Lower lobe of right lung (tissue), 2 donors: ENCODE data around the gene SEZ6L. TPM values are rescaled to one million over a fixed set of nuclear protein-coding genes. Genes with fewer than 3 reads are reported as not detected.

Experiments used
- ATAC-seq, 2 donors: fragments of 200-7000 bp; cut with Tn5 transposase; one replicate each; pipeline ENCODE4 v1.9.1; 2020 to 2022; ENCODE audit warnings: mild to moderate bottlenecking in 2 of 2, moderate library complexity in 2 of 2
- DNase-seq: peaks from one replicate; pipeline ENCODE4 v3.0.0-alpha.2; 2020
- H3K27ac ChIP-seq: fragments of 200-600 bp; one replicate; pipeline ENCODE4 v1.8.0; 2022
- H3K27me3 ChIP-seq: fragments of 200-600 bp; one replicate; pipeline ENCODE4 v1.8.0; 2022; ENCODE audit warnings: low read depth
- H3K36me3 ChIP-seq: fragments of 200-600 bp; one replicate; pipeline ENCODE4 v1.8.0; 2022; ENCODE audit warnings: mild to moderate bottlenecking
- H3K4me1 ChIP-seq: fragments of 200-600 bp; one replicate; pipeline ENCODE4 v1.8.0; 2022
- H3K4me3 ChIP-seq: fragments of 200-600 bp; one replicate; pipeline ENCODE4 v1.8.0; 2022; ENCODE audit warnings: mild to moderate bottlenecking
- H3K9me3 ChIP-seq: fragments of 200-600 bp; one replicate; pipeline ENCODE4 v1.8.0; 2022
- intact Hi-C: fragments of 100-400 bp; cut with DNase I; formaldehyde crosslinking; loops from one replicate; pipeline ENCODE4 v1.11.0; 2022
- total RNA-seq: library from RNA; stranded (reverse); fragmentation: NEBNext Ultra II Directional; extraction: Animal tissue kit (Norgen Biotek cat#: 25700); gene quantifications from one replicate; pipeline ENCODE4 v1.2.1, GENCODE V29; 2021
- TF ChIP-seq, protein P1 (sequence below): fragments of 200-600 bp; IDR thresholded peaks from one replicate; pipeline ENCODE4 v1.8.0; 2022; ENCODE audit warnings: antibody characterized with exemption, mild to moderate bottlenecking
- donor health status: DM: no; HTN: yes; CAD: no; lungs with severe emphysema.

Gene SEZ6L
- total RNA-seq, 1 donor from 2014 or later = 0.24 TPM

DNA sequence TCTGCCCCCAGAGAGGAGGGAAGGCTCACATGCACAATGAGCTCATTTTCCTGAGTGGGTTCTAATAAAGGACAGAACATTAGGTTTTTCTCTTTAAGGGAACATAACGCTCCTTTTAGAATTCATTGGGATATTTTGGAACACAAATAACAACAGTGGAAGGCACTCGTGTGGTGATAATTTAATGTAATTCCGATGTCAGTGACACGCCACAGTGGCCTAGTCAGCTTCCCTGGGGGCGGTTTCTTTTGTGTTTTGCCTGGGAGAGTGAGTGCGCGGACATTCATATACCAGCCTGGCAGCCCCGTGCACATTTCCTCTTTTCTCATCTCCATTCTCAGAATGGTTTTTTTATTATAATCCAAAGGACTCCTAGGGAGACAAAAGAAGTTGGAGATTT lies 41.1 kb downstream of the SEZ6L start:
- peaks cover 35% of the 10 kb centered on the region for H3K27me3 ChIP-seq
- no peak for ATAC-seq

DNA sequence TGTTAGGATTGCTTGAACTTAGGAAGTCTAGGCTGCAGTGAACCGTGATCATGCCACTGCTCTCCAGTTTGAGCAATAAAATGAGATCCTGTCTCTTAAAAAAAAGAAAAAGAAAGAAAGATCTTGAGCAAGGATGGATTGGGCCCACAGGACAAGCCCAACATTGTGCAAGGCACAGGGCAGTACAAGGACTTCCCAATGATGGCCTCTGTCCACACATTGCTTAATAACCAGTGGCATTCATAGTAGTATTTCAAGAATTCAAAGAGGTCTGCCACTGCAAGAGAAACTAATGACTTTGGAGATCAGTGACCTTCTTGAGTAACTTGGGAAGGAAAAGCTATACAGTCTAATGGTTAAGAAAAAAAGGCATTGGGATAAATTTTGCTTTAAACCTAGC lies 44.6 kb downstream of the SEZ6L start:
- intact Hi-C loops = no loop called here
- Histone ChIP-seq H3K4me3 (no peak overlapping the region), H3K36me3 (no peaks in the 10 kb centered on the region), H3K9me3 (no peaks in the 10 kb centered on the region), H3K27ac (no peak overlapping the region), H3K27me3 (peaks cover 43% of the 10 kb centered on the region), H3K4me1 (no peaks in the 10 kb centered on the region)
- ATAC-seq (peak in 1 of 2 donors; percentile 60), DNase-seq (no peak)
- TF ChIP-seq, protein P1, sequence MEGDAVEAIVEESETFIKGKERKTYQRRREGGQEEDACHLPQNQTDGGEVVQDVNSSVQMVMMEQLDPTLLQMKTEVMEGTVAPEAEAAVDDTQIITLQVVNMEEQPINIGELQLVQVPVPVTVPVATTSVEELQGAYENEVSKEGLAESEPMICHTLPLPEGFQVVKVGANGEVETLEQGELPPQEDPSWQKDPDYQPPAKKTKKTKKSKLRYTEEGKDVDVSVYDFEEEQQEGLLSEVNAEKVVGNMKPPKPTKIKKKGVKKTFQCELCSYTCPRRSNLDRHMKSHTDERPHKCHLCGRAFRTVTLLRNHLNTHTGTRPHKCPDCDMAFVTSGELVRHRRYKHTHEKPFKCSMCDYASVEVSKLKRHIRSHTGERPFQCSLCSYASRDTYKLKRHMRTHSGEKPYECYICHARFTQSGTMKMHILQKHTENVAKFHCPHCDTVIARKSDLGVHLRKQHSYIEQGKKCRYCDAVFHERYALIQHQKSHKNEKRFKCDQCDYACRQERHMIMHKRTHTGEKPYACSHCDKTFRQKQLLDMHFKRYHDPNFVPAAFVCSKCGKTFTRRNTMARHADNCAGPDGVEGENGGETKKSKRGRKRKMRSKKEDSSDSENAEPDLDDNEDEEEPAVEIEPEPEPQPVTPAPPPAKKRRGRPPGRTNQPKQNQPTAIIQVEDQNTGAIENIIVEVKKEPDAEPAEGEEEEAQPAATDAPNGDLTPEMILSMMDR = no peak

More for the DNA sequence above, 41.1 kb downstream of the SEZ6L start:
- Histone ChIP-seq H3K4me3 (no peak overlapping the region), H3K9me3 (no peaks in the 10 kb centered on the region), H3K36me3 (no peaks in the 10 kb centered on the region), H3K4me1 (no peaks in the 10 kb centered on the region), H3K27ac (no peak overlapping the region)
- intact Hi-C loops = no loop called here
- TF ChIP-seq, protein P1 = no peak
- DNase-seq = no peak

DNA sequence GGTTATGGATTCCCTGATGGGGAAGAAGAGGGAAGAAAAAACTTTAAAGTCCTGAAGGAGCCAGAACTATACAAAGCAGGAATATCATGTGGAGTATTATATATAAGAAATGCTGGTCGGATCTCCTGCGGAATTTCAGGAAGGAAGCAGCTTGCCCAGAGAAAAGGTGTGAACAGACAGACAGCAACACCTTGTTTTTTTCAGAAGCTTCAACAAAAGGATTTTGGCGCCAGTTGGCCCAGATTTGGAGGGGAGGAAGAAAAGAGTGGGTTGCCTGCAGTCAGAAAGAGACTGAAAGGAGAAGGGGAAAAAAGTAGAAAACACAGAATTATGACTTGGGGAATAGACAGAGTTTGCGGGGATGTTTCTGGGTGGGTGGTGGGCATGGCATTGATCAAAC lies 45.2 kb downstream of the SEZ6L start:
- DNase-seq = no peak
- no peaks in the 10 kb centered on the region for H3K36me3 ChIP-seq
- no peaks in the 10 kb centered on the region for H3K4me1 ChIP-seq
- TF ChIP-seq, protein P1 = no peak
- H3K27me3 ChIP-seq = peaks cover 43% of the 10 kb centered on the region
- ATAC-seq = no peak
- no peak overlapping the region for H3K27ac ChIP-seq
- H3K4me3 ChIP-seq = no peak overlapping the region
- H3K9me3 ChIP-seq = no peaks in the 10 kb centered on the region
- intact Hi-C loops = no loop called here

DNA sequence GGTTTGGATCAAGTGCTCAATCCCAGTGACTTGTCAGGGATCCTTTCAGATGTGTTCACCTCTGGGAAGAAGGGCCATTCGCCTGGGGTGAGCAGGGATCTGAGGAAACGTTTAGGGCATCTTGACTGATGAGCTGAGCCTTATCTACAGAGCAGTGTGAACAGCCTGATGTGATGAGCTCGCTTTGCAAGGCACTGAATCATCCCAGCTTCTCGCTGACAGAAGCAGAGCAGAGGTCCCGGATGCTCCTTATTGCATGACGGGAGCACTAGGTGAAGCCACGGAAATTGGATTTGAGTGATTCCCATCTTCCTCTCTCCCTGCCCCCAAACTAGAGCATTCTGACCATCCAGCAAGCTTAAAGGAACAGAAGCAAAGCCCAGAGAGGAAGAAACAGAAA lies 46.5 kb downstream of the SEZ6L start:
- H3K4me3 ChIP-seq = no peak overlapping the region
- H3K4me1 ChIP-seq = no peaks in the 10 kb centered on the region
- no peak overlapping the region for H3K27ac ChIP-seq
- DNase-seq = no peak
- no peaks in the 10 kb centered on the region for H3K36me3 ChIP-seq
- H3K9me3 ChIP-seq = no peaks in the 10 kb centered on the region
- no peak for ATAC-seq
- peaks cover 38% of the 10 kb centered on the region for H3K27me3 ChIP-seq
- intact Hi-C loops = no loop called here
- TF ChIP-seq, protein P1 = no peak

DNA sequence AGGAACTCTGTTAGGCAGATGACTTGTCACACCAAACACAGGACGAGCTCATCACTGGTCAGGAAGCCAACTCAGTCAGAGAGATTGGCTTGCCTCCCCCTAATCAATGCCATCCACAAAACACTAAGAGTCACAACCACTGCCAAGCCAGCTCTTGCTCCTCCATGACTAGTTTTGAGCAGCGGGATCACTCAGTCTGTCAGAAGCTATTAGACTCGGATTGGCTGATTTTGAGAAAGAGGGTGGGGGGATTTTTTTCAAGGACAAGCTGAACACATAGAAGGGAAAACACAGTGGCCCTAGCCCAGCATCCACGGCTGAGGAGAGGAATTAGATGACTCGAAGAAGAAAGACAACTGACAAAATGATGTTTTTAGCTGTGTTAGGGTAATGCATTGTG lies 55.9 kb downstream of the SEZ6L start:
- intact Hi-C loops = no loop called here
- no peaks in the 10 kb centered on the region for H3K9me3 ChIP-seq
- ATAC-seq = no peak

More for the DNA sequence above, 55.9 kb downstream of the SEZ6L start:
- H3K4me3 ChIP-seq = no peak overlapping the region
- TF ChIP-seq, protein P1 = no peak
- H3K36me3 ChIP-seq = no peaks in the 10 kb centered on the region
- H3K27ac ChIP-seq = no peak overlapping the region
- no peak for DNase-seq
- peaks cover 7% of the 10 kb centered on the region for H3K27me3 ChIP-seq
- no peaks in the 10 kb centered on the region for H3K4me1 ChIP-seq
